GM21529 (cell line): ENCODE results near the gene TBC1D23.
"Not testable (repeated sequence)": the region's sequence is repeated elsewhere in the genome, so short reads cannot be mapped to it uniquely, and the experiment has no call there.

ENCODE experiments used
- ATAC-seq: cut with Tn5 transposase; IDR thresholded peaks from one replicate; pipeline ENCODE4 v1.9.1; 2021; ENCODE audit not compliant: unreplicated experiment

The TBC1D23 gene

GRCh38 chr3:100256731-100257151 lies 4.1 kb upstream of the TBC1D23 start:
- ATAC-seq = no peak

GRCh38 chr3:100257586-100257985 lies 3.2 kb upstream of the TBC1D23 start:
- ATAC-seq = no peak

- ATAC-seq = no peak
These were observed 609 bp upstream of the TBC1D23 start for GRCh38 chr3:100260081-100260684.

DNA sequence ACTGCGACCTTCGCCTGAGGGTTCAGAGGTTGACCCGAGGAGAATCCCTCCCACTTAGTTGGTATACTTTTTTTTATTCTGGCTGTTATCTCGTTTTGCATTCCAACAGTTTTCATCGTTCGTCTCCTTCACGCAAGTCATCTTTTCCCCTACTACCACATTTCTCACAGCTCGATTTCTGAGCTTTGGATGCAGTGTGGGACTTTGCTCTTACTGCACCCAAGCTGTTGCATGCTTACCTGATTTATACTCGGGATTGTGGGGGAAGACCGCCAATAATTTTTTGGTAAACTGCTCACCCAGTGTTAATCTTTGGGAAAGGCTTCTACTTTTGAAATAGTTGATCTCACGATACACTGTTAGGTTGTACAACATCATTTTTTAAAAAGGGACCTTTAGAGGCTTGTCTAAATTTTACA lies 702 bp downstream of the TBC1D23 start:
- no peak for ATAC-seq

DNA sequence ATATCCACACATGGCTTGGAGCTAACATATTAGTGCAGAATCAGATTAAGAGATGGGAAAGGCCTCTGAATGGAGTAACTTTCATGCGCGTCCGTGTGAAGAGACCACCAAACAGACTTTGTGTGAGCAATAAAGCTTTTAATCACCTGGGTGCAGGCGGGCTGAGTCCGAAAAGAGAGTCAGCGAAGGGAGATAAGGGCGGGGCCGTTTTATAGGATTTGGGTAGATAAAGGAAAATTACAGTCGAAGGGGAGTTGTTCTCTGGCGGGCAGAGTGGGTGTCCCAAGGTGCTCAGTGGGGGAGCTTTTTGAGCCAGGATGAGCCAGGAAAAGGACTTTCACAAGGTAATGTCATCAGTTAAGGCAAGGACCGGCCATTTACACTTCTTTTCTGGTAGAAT lies 2.1 kb downstream of the TBC1D23 start:
- ATAC-seq = not testable (repeated sequence)

DNA sequence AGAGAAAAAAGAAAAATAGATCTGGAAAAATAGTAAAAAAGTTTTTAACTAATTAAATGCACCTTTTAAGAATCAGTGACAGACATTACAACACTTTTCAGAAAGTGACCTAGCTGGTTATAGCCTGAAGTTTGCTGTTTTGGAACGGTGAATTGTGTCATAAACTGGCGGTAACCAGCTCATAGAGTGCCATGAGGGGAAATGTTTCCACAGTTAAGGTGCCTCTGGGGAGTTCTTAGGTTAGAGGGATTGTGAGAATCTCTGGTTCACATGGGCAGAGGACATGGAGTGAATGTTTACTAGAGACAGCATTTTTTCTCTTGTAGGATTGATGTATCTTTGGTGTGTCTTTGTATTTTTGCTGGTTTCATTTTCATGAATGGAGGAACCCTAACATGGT lies 2.8 kb downstream of the TBC1D23 start:
- ATAC-seq = no peak

DNA sequence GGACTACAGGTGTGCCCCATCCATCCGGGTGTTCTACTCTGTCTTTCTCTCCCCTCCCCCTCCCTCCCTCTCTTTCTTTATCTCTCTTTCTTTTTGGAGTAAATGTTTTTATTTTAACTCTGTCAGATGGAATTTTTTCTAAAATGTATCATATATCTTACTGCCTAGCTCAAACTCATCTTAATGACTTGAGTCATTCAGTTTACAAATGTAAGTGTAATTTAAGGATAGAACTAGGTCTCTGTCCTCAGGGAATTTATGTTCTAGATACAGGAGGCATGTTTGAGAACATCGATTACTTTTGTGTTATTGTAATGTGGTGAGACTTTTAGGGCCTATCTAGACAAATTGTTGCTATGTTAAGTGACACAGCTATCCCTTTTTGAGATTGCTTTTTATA lies 3.5 kb downstream of the TBC1D23 start:
- ATAC-seq = no peak

- no peak for ATAC-seq
These were observed 4.2 kb downstream of the TBC1D23 start for GRCh38 chr3:100265016-100265415.

GRCh38 chr3:100266531-100266930 lies 5.7 kb downstream of the TBC1D23 start:
- ATAC-seq = no peak

DNA sequence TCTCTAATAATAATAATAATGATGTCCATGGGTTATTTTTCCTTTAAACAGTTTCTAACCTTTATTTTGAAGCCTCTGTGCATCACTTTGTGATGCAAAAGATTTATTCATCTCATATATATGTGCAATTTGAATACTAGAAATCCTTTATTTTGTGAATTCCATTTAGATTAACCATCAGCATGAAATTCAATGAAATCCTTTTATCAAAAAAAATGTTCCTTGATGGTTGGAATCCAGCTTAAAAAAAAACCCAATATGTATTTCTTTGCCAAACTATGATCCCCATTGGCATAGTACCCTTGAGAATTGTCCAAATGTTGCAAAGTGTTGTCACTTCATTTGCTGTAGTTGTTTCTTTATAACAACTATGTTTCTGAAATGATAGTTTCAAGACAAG lies 7.4 kb downstream of the TBC1D23 start:
- ATAC-seq = no peak

DNA sequence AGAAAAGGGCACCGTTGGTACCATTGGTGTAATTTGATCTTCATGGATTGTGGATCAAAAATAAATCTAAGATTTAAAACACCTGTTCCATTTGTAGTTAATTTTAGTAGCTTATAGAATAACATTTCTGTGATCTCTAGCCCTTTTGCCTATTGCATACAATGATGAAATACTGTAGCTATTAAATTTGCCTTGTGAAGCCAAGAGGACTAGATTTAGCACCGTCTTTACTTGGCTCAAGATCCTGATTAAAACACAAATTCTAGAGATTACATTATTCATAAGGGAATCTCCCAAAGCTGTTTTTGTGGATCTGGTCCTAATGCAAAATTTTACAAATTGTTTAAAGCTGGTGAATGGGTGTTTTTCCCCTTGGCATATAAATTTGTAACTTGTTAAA lies 8.2 kb downstream of the TBC1D23 start:
- ATAC-seq = no peak

- ATAC-seq = no peak
These were observed 8.8 kb downstream of the TBC1D23 start for GRCh38 chr3:100269410-100270214.

DNA sequence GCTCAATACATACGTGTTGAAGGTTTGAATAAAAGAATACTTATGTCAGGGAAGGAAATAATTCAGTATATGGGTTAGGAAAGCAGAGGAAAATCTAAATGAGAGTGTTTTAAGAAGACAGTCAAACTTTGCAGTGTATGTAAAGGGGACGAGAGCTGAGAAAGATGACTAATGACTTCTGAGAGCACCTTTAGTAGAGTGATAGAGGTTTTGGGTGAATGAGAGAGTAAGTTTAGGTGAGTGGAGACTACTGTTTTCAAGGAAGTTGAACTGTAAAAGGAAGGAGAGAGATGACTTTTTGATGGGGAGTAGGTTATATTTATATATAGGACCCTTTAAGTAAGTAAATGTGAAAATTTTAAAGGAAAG lies 9.4 kb downstream of the TBC1D23 start:
- ATAC-seq = no peak

DNA sequence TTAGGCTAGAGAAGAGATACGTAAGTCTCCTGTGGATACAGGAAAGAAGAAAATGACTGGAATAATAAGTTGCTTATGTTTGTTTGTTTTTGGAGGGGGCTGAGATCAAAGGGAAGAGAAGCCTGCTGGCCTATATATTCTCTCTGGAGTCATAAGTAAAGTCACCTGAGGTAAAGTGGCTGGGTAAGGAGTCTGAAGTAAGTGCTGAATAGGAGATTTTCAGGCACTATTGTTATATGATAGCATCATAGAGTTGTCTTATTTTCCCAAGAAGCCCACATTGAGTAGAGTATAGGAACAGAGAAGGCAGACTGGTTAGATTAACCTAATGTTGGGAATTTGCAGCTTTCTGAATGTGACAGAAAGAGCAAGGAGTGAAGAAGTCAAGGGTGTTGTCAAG lies 10.7 kb downstream of the TBC1D23 start:
- no peak for ATAC-seq

GRCh38 chr3:100272797-100273611 lies 12.2 kb downstream of the TBC1D23 start:
- ATAC-seq = not testable (repeated sequence)

DNA sequence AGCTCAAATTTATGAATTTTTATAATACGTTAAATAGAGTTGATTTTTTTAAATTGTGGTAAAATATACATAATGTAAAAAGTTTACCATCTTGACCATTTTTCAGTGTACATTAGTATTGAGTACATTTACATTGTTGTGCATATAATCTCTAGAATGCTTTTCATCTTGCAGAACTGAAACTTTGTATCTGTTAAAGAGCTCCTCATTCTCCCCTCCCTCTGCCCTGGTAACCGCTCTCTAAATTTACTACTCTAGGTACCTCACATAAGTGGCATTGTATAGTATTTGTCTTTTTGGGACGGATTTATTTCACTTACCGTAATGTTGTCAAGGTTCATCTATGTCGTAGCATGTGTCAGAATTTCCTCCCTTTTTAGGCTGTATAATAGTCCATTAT lies 13.6 kb downstream of the TBC1D23 start:
- no peak for ATAC-seq

DNA sequence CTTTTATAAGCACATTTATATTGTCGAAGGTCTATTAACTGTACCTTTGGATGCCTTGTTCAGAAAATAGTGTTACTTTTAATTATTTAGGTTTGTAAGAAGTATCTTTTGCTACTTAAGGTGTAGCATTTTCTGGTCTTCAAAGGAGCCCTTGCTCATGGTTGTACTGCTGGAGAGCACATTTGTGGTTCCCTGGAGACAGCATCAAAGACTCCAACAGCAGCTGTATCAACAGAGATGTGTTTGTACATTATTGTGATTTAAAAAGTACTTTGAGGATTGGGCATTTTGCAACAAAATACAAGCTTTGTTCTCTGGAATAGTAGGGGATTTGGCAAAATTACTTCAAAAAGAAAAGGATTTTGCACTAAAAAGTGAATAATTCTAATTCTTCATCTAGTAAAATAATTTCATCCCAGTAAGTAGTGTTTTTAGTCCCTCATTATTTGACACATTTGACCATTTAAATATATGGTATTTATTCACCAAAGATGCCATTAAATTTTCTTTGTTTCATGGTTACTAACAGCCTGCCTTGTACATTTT lies 16.5 kb downstream of the TBC1D23 start:
- ATAC-seq = no peak

DNA sequence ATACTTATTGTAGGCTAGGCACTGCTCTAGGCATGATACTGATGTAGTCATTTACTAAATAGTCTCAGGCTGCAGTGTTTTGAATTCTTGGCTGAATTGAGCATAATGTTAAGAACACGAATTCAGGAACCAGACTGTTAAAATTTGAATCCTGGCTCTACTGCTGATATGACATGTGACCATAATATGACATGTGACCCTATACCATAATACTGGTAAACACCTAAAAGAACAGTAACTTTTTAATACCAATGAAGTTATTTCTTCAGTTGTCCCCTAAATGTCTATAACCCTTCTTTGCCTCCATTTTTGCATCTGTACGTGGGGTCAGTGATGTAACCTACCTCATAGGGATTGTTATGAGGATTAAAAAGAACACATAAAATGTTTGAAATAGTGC lies 18.1 kb downstream of the TBC1D23 start:
- no peak for ATAC-seq

GRCh38 chr3:100288288-100288894 lies 27.6 kb downstream of the TBC1D23 start:
- ATAC-seq = no peak

GRCh38 chr3:100289339-100289738 lies 28.5 kb downstream of the TBC1D23 start:
- ATAC-seq = no peak

GRCh38 chr3:100295089-100295488 lies 34.3 kb downstream of the TBC1D23 start:
- no peak for ATAC-seq
